Pulmonary artery endothelial cell (primary cell): ENCODE results near the gene SRSF7. TPM values are rescaled to one million over a fixed set of nuclear protein-coding genes. Genes with fewer than 3 reads are reported as not detected.
"Not testable (repeated sequence)": the region's sequence is repeated elsewhere in the genome, so short reads cannot be mapped to it uniquely, and the experiment has no call there.

Source experiments
- DNase-seq: peaks from one replicate; pipeline ENCODE4 v3.0.0-alpha.2; 2011; ENCODE audit warnings: low read depth, low spot score
- total RNA-seq: library from RNA; depleted of rRNA; stranded (reverse); fragments of >200 nt; gene quantifications from 2 replicates; pipeline ENCODE4 v1.2.3, GENCODE V29; 2014

The SRSF7 gene
- total RNA-seq, 1 donor from 2014 or later: 181 TPM

GRCh38 chr2:38733300-38733971 is 17.7 kb downstream of the SRSF7 start:
- DNase-seq: no peak

- DNase-seq: no peak
Measured at GRCh38 chr2:38731684-38732221, 19.4 kb downstream of the SRSF7 start.

- no peak for DNase-seq
Measured at GRCh38 chr2:38731090-38731489, 20.1 kb downstream of the SRSF7 start.

GRCh38 chr2:38728694-38729093 is 22.5 kb downstream of the SRSF7 start:
- DNase-seq: no peak

GRCh38 chr2:38727661-38728060 is 23.5 kb downstream of the SRSF7 start:
- DNase-seq: no peak

GRCh38 chr2:38723173-38723572 is 28.0 kb downstream of the SRSF7 start:
- DNase-seq: no peak

GRCh38 chr2:38722271-38723061 is 28.7 kb downstream of the SRSF7 start:
- no peak for DNase-seq

GRCh38 chr2:38720613-38721241 is 30.4 kb downstream of the SRSF7 start:
- no peak for DNase-seq

- DNase-seq: no peak
Measured at GRCh38 chr2:38719706-38720105, 31.5 kb downstream of the SRSF7 start.

- no peak for DNase-seq
Measured at GRCh38 chr2:38718601-38719000, 32.6 kb downstream of the SRSF7 start.

GRCh38 chr2:38716185-38716584 is 35.0 kb downstream of the SRSF7 start:
- no peak for DNase-seq

- not testable (repeated sequence) for DNase-seq
Measured at GRCh38 chr2:38714941-38715340, 36.2 kb downstream of the SRSF7 start.

- DNase-seq: no peak
Measured at GRCh38 chr2:38713338-38713737, 37.8 kb downstream of the SRSF7 start.

- DNase-seq: no peak
Measured at GRCh38 chr2:38712871-38713270, 38.3 kb downstream of the SRSF7 start.

- DNase-seq: no peak
Measured at GRCh38 chr2:38712413-38712812, 38.7 kb downstream of the SRSF7 start.

- no peak for DNase-seq
Measured at GRCh38 chr2:38711558-38711957, 39.6 kb downstream of the SRSF7 start.

- no peak for DNase-seq
Measured at GRCh38 chr2:38709567-38710194, 41.5 kb downstream of the SRSF7 start.

- DNase-seq: no peak
Measured at GRCh38 chr2:38708900-38709566, 42.1 kb downstream of the SRSF7 start.

GRCh38 chr2:38708491-38708890 is 42.7 kb downstream of the SRSF7 start:
- DNase-seq: not testable (repeated sequence)

GRCh38 chr2:38706846-38707345 is 44.3 kb downstream of the SRSF7 start:
- no peak for DNase-seq

- DNase-seq: no peak
Measured at GRCh38 chr2:38704664-38705063, 46.5 kb downstream of the SRSF7 start.
